ENCODE results near the gene PHETA2. TPM values are rescaled to one million over a fixed set of nuclear protein-coding genes. Genes with fewer than 3 reads are reported as not detected.
A peak's percentile ranks its signal among the peaks of the same experiment; 100 is the strongest.
"Not testable (repeated sequence)": the region's sequence is repeated elsewhere in the genome, so short reads cannot be mapped to it uniquely, and the experiment has no call there.

PHETA2 gene
- polyA plus RNA-seq, 1 experiment: 10.6 TPM

GRCh38 chr22:42069801-42070516, 4.1 kb upstream of the PHETA2 start:
- H3K27me3 ChIP-seq (ENCODE audit: control insufficient read depth, insufficient read depth, low read length): no peaks in the 10 kb centered on the region
- POLR2A ChIA-PET: interaction anchor here (0.9 kb wide), 1 partner anchor 102 kb away, joined by 3 read pairs; no protein-coding TSS in a partner anchor
- H3K9me3 ChIP-seq (ENCODE audit: control insufficient read depth, insufficient read depth, low read length): no peaks in the 10 kb centered on the region; the same call in 1 of the 2 replicates
- H3K4me3 ChIP-seq (ENCODE audit: low read depth, low read length): peak overlapping the region; percentile 70
- TF ChIP-seq CTCF (IDR thresholded peaks at IDR 0.05; ENCODE audit: low read depth, low read length): no peak
- H3K27ac ChIP-seq (ENCODE audit: low read depth, low read length): peak overlapping the region; percentile 75
- CTCF ChIA-PET: interaction anchor here (1.0 to 1.4 kb wide), 4 partner anchors 9 to 374 kb away, joined by 3 read pairs; partner anchors contain the start of gene SMDT1
- no peak for DNase-seq (ENCODE audit: low read depth, low spot score)

- peak; percentile 84 for DNase-seq (ENCODE audit: low read depth, low spot score)
- peak within 1 kb of the TSS; percentile 70 for H3K4me3 ChIP-seq (ENCODE audit: low read depth, low read length)
- ChIA-PET CTCF (interaction anchor here (1.0 to 1.4 kb wide), 4 partner anchors 8 to 373 kb away, joined by 3 read pairs; partner anchors contain the start of gene SMDT1), POLR2A (interaction anchor here (0.6 to 0.9 kb wide), 3 partner anchors 9 to 273 kb away, joined by 3 read pairs; partner anchors contain the start of gene SMDT1)
- H3K27ac ChIP-seq (ENCODE audit: low read depth, low read length): peak within 1 kb of the TSS; percentile 82
- TF ChIP-seq CTCF (IDR thresholded peaks at IDR 0.05; ENCODE audit: low read depth, low read length): no peak
- H3K9me3 ChIP-seq (ENCODE audit: control insufficient read depth, insufficient read depth, low read length): no peaks in the 10 kb centered on the region; the same call in none of the 2 replicates
- H3K27me3 ChIP-seq (ENCODE audit: control insufficient read depth, insufficient read depth, low read length): no peaks in the 10 kb centered on the region
Measured at GRCh38 chr22:42070517-42071422, 3.3 kb upstream of the PHETA2 start, which contains the start of gene NAGA. NAGA (minus strand) TSS chr22:42070812; CDS start chr22:42070297, 515 bp downstream.

GRCh38 chr22:42071508-42071907, 2.5 kb upstream of the PHETA2 start:
- H3K4me3 ChIP-seq (ENCODE audit: low read depth, low read length); CTCF ChIA-PET; DNase-seq (ENCODE audit: low read depth, low spot score); H3K27me3 ChIP-seq (ENCODE audit: control insufficient read depth, insufficient read depth, low read length); H3K9me3 ChIP-seq (ENCODE audit: control insufficient read depth, insufficient read depth, low read length); H3K27ac ChIP-seq (ENCODE audit: low read depth, low read length): not testable (repeated sequence)
- POLR2A ChIA-PET: interaction anchor here (0.6 to 0.7 kb wide), 2 partner anchors 8 to 273 kb away, joined by 3 read pairs; partner anchors contain the start of gene SMDT1

- Histone ChIP-seq H3K4me3 (ENCODE audit: low read depth, low read length) (no peak overlapping the region), H3K27me3 (ENCODE audit: control insufficient read depth, insufficient read depth, low read length) (no peaks in the 10 kb centered on the region), H3K9me3 (ENCODE audit: control insufficient read depth, insufficient read depth, low read length) (peaks cover 7% of the 10 kb centered on the region), H3K27ac (ENCODE audit: low read depth, low read length) (no peak overlapping the region)
- TF ChIP-seq CTCF (IDR thresholded peaks at IDR 0.05; ENCODE audit: low read depth, low read length): no peak
- ChIA-PET POLR2A (no interaction called here), CTCF (no interaction called here)
- no peak for DNase-seq (ENCODE audit: low read depth, low spot score)
Measured at GRCh38 chr22:42072606-42073330, 1.3 kb upstream of the PHETA2 start.

- Histone ChIP-seq H3K27ac (ENCODE audit: low read depth, low read length) (no peak overlapping the region), H3K4me3 (ENCODE audit: low read depth, low read length) (peak overlapping the region; percentile 68), H3K9me3 (ENCODE audit: control insufficient read depth, insufficient read depth, low read length) (peaks cover 7% of the 10 kb centered on the region), H3K27me3 (ENCODE audit: control insufficient read depth, insufficient read depth, low read length) (no peaks in the 10 kb centered on the region)
- no peak for DNase-seq (ENCODE audit: low read depth, low spot score)
- CTCF ChIA-PET: no interaction called here
- POLR2A ChIA-PET: interaction anchor here (1.0 kb wide), 1 partner anchor 75 kb away, joined by 3 read pairs; the partner anchor contains the start of gene WBP2NL
- no peak for TF ChIP-seq CTCF (IDR thresholded peaks at IDR 0.05; ENCODE audit: low read depth, low read length)
Measured at GRCh38 chr22:42073621-42074041, 417 bp upstream of the PHETA2 start.
